CD1c-positive myeloid dendritic cell (primary cell): ENCODE results near the gene KCNIP3.
"Not testable (repeated sequence)": the region's sequence is repeated elsewhere in the genome, so short reads cannot be mapped to it uniquely, and the experiment has no call there.

Experiments used
- DNase-seq: peaks from one replicate; pipeline ENCODE4 v3.0.0-alpha.2; 2016; ENCODE audit errors: extremely low spot score

Gene KCNIP3

DNA sequence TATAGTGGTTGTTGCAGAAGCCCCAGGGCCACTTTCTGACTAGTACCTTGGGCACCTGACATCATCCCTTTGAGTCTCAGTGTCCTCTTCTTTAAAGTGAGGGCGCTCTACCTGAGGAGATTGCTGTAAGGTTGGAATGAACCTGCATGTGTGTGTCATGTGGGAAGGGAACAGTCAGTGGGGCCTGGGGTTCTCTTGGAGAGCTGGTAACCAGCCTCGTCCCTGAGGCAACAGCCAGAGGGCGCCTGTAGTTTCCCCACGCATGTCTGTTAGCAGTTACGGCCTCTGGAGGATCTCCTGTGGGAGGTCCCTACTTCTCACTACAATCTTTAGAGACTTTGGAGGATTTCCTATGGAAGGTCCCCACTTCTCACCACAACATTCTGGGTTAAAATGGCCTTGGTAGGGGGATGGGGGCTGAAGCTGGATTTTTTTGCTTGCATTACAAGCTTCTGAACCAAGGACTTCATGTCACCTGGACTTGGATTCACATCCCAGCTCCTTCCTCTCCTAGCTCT lies 106.1 kb downstream of the KCNIP3 start:
- DNase-seq, result peak; percentile 29

DNA sequence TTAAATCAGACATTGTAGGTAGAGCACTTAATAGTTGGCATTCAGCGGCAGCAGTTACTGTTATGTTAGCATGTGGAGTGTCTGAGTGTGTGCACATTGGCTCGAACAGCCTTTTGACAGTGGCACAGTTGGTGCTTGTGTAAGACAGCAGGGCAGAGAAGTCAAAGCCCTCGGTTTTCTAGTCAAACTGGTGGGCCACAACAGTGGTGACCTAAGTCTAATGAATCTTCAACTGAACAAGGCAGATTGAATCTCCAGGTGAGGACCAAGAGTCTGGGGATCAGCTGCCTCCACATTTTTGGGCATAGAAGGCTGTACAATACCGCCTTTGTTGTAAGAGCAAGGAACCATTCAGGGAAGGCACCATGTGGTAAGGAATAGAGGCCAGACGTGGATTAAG lies 106.7 kb downstream of the KCNIP3 start:
- DNase-seq, result not testable (repeated sequence)

DNA sequence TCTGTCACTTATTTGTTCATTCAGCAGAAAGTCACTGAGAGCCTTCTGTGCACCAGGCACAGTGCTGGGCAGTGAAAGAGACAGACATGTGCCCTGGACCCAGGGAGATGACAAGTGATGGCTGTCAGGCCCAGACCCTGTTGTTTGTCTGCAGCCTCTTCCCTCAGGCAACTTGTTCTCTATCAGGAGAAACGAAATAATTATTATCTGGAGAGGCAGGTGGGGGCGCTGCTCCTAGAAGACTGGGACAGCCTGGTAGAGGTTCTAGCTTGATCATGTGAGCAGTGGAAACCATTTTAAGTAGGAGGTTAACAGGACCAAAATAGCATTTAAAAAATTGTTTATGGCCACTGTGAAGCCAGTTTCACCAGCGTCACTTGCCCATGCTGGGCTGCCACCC lies 107.5 kb downstream of the KCNIP3 start:
- not testable (repeated sequence) for DNase-seq

DNA sequence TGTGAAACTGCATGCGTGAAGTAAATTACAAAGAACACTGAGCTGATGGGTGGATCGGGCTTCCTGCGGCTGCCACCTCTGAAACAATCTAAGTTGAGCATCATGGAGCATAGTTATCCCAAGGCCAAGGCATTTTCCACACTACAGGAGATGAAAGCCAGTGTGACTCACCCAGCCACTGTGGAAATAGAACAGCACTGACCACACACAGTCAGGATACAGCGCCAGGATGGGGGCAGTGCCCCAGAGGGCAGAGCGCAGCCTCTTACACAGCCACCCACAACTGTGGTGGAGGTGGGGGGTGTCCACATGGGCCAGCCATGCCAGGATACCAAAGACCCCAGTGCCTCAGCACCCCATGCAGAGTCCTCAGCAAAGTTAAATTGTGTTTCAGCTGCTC lies 114.1 kb downstream of the KCNIP3 start:
- not testable (repeated sequence) for DNase-seq

GRCh38 chr2:95414015-95414594 lies 117.0 kb downstream of the KCNIP3 start:
- peak; percentile 52 for DNase-seq

DNA sequence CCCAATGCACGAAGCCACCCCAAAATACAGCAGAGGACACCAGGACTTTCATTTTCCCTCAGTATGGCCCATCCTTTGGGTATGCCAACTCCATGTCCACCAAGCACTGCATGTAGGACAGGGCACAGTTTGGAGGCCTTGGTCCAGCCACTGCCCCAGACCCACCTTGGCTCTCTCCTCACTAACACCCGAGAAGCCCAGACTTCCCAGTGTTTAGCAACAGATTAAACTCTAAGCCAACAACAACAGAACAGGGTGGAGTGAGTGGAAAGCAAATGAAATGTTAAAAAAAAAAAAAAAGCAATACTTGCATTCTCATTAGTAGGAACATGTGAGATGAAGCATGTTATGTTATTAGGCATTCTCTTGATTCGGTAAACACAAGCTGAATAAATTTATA lies 118.0 kb downstream of the KCNIP3 start:
- not testable (repeated sequence) for DNase-seq

GRCh38 chr2:95415561-95415960 lies 118.4 kb downstream of the KCNIP3 start:
- DNase-seq, result not testable (repeated sequence)

GRCh38 chr2:95427196-95427867 lies 130.2 kb downstream of the KCNIP3 start:
- not testable (repeated sequence) for DNase-seq

- not testable (repeated sequence) for DNase-seq
Observed at GRCh38 chr2:95429748-95430467, 132.8 kb downstream of the KCNIP3 start.

DNA sequence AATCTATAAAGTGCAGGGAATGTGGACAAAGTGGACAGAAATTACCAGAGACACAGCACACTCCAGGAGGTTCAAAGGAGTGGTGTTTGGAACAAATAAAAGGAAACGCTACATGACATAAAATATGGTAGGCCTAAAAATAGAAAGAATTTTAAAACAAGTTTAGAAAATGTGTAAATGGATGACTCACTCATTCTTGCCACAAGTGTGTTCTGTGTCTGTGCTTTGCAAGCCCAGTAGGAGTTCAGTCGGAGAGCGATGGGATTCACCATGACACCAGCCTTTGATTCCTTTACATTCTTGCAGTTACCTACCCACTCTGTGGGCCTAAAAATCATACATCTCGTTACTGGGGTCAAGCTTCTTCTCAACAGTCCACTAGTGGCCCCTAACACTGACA lies 136.2 kb downstream of the KCNIP3 start:
- DNase-seq, result not testable (repeated sequence)

DNA sequence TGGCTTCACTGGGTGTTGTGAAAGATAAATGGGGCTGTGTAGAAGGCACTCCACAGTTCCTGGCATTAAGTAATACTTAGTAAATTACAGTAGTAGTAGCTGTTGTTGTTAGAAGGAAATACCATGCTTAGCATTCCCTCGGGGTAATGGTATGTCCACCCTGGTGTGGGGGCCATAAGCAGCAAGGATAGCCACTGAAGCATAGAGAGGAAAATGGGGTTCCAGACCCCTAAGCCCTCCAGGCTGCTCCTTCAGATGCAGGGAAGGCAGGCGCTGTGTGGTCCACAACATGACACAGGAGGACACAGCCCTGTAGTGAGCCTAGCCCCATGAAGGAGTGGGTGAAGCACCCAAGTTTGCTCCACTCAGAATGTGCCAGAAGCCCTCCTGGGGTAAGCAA lies 136.8 kb downstream of the KCNIP3 start:
- DNase-seq, result not testable (repeated sequence)

DNA sequence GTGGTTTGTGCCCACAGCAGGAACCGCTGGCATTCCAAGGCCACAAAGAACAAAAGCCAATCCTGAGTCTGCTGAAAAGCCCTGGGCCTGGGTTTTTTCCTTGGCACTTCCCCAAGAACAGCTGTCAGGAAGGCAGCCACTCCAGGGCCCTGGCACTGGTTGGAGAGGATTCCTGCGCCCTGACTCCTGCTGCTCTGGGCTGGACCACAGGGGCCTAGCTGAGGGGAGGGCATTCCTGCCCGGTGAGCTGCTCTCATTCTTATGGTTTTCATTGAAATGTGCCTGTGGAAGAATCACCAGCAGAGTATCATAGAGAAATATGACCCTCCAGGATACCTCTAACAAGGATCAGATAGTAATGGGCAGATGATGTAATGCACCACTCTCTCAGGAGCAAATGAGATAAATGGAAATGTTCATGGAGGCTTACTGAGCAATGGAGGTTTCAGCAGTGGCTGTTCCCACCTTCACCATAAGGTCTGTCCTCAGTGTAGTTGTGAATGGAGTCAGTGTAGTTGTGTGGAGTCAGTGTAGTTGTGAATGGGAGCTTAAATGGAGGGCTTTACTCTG lies 137.4 kb downstream of the KCNIP3 start:
- not testable (repeated sequence) for DNase-seq

DNA sequence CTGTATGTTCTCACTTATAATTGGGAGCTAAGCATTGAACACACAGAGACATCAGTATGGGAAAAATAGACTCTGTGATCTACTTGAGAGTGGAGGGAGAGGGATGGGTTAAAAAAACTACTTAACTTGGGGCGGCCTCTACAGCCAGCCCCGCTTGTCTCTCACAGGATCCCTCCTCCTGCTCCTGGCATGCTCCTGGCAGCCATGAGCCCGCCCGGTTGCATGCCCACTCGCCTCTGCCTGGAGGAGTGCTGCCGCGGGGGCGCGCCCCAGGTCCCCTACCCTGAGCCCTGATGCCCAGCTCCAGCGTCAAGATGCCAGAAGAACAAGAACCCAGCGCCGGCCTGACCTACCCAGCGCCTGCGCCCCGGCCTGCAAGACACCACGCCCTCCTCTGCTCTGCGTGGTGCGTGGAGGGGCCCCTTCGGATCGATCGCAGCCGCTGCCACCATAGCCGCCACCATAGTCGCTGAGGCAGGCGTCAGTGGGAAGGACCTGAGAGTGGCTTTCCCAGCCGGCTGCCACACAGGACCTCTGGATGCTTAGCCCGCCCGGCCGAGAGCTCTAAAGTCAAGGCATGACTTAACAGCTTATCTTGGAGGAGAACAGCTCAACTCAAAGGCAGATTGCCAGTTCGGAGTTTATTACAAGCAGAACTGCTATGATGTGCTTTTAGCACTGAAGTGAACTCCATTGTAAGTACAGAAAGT lies 138.2 kb downstream of the KCNIP3 start:
- DNase-seq, result not testable (repeated sequence)
